ENCODE measurements around the gene FBXL16.
A peak's percentile ranks its signal among the peaks of the same experiment; 100 is the strongest.

FBXL16 gene

DNA sequence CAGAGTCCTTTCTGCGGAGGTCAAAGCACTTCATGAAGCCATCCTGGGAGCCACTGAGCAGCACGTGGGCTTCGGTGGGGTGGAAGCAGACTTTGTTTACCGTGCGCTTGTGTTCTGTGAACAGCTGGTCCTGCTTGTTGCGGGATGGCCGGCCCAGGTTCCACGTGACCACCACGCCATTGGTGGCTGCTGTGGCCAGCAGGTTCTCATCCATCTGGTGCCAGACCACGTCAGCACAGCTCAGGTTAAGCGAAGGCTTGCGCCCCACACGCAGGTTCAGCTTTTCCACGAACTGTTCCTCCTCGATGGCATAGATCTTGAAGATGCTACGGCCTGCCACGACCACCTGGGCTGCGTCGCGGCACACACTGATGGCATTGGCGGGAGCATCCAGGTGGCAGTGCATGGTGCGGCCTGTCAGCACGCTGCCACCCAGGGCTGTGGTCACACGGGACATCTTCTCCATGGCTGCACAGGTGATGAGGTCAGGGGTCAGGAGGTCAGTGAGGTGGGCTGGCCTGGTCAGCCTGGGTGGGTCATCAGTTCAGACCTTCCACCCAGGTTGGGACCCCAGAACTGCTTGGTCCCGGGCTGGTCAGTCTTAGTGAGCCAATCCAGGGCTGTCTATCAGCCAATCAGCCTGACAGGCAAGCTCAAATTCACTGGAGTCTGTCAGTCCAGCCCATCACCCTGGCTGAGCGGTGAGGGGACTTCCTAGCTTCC lies 16.3 kb downstream of the FBXL16 start:
- DNase-seq = no peak

DNA sequence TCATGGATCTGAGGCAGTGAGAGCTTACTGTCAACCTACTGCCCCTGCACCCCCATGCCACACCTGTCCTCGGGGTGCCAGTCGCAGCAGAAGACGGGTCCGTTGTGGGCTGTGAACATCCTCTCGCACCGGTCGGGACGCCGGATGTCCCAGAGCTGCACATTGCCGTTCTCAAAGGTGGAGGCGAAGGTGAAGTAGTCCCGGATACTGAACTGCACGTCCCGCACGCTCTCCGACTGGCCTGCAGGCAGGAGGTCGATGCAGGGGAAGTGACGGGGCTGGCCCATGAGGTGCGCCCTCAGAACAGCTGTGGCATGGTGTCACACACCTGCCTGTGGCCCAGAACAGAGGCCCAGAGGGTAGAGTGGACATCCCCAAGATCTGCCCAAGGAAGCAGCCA lies 18.1 kb downstream of the FBXL16 start:
- DNase-seq = no peak

DNA sequence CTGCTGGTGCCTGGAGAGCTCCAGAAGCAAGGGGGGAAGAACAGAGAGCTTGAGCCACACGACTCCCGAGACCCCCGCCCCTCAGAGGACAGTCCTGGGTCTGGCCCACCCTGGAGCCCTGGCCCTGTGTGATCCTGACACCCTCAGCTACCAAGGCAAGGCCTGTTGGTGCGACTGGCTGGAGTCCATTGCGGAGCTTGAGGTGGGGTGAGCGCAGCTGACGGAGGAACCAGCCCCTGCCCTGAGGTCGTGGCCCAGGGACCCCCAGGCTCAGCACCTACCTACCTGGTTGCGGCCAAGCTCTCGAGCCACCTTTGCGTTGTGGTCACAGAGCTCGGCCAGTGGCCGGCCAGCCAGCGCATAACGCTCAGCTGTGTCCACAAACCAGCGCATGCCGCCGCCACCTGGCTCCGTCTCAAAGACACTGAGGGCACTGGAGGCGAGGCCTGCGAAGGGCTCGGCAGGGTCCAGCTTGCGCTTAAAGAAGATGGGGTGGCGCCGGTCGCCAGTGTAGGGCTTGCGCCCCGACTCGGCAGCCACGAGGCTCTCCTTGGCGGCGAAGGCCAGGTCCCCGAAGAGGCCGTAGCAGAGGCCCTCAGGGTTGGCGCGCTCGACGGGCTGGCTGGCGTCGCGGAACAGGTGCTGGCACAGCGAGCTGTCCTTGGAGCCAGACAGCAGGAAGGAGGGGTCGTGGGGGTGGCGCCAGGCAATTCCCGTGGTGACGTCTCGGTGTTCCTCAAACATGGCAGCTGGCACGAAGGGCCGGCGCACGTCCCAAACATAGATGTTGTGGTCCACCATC lies 18.9 kb downstream of the FBXL16 start:
- no peak for DNase-seq

DNA sequence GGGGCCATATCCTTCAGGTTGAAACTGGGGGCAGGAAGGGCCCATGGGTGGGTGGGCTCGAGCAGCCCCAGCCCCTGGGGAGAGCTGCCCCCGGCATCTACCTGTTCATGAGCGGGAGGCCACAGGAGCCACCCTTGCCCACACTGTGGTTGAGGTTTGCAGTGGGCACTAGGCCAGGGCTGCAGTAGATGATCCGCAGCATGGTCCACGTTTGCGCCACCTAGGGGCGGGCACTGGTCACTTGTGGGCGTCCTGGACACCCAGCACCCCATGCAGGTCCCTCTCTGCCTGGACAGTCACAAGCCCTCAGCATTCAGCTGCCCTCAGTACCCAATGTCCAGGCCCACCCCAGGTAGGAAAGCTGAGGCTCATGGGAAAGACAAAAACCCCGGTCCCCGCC lies 19.6 kb downstream of the FBXL16 start:
- DNase-seq = no peak

DNA sequence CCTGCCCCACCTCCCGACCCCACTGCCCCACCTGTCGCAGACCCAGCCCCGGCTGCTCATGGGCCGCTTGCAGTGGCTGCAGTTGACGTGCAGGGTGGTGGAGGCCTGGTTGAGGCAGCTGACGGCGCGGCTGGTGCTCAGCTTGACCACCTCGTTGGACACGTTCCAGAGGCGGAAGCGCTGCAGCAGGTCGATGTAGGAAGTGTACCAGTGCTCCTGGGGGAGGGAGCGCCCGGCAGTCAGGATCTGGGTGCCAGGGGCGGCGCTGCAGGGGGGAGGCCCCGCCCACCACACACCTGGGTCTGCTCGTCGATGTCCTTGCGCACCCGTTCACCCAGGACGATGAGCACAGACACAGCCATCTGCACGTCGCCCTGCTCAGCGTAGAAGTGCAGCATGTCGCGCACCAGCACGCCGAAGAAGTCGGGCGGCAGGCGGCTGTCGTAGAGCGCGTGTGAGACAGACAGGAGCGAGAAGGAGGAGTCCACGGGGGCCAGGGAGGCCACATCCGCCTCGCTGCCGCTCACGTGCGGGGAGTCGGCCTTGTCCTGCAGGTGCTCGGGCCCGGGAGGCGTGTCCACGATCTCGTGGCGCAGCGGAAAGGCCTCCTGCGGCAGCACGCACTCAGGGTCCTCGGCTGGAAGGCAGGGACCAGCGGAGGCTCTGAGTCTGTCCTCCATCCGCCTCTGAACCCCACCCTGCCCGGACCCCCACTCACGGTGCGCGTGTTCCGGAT lies 20.5 kb downstream of the FBXL16 start:
- no peak for DNase-seq

DNA sequence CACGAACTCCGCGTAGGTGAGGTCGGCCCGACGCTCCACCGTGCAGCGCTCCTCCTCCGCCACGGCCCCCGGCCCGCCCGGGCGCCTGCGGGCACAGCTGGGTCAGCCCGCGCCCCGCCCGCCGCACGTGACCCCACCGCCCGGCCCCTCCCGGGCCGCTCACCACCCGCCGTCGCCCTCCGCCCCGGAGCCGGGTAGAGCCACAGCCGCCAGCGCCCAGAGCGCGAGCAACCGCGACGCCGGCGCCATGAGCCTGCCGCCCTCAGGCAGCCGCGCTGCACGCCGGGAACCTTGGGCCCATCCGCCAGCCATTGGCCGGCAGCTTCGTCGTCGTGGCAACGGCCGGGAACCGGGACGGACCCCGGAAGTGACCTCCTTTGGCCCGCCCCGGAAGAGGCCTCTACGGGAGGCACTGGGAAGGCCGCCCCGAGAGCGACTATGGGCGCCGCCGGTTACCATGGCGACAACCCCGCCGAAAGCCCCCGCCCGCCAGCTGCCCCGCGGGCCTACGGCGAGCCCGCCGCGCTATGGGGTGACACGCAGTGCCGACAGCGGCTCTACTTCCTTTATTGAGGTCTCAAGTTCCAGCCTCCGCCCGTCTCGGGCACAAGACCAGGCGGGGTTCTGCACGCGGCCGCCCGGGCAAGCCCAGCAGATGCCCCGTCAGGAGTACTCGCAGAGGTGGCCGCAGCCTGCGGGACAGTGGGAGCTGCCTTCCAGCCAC lies 21.4 kb downstream of the FBXL16 start, which contains the start of gene JMJD8:
Gene JMJD8 (minus strand): TSS at position 264 of the 724 bp plus-strand sequence. CDS start 15 bp downstream, at position 249.
- peak; percentile 97 for DNase-seq

DNA sequence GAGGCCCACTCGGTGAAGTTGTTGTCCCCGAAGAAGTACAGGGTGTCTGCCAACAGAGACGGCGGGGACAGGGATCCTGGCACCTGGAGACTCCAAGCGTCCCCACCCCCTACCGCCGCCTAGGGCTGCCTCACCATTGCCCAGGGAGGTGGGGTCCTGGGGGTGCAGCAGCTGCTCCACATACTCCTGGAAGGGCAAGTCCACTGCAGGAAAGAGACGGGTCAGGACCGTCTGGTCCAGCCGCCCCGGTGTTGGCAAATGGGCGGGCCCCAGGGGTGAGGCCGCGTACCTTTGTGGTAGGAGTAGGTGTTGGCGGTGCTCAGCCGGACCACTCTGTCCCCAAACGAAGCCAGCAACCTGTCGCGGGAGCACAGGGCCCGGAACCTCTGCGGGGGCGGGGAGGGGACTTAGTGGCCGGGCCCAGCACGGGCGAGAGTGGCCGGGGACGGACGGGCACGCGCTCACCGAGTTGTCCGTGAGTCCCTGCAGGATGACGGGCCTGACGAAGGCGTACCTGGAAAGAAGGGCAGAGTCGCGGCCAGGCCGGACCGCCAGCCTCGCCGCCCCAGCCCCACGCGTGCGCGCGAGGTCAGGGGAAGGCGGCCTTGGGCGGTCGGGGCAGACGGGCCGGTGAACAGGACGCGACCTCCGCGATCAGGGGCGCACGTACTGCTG lies 22.1 kb downstream of the FBXL16 start:
- DNase-seq = no peak

DNA sequence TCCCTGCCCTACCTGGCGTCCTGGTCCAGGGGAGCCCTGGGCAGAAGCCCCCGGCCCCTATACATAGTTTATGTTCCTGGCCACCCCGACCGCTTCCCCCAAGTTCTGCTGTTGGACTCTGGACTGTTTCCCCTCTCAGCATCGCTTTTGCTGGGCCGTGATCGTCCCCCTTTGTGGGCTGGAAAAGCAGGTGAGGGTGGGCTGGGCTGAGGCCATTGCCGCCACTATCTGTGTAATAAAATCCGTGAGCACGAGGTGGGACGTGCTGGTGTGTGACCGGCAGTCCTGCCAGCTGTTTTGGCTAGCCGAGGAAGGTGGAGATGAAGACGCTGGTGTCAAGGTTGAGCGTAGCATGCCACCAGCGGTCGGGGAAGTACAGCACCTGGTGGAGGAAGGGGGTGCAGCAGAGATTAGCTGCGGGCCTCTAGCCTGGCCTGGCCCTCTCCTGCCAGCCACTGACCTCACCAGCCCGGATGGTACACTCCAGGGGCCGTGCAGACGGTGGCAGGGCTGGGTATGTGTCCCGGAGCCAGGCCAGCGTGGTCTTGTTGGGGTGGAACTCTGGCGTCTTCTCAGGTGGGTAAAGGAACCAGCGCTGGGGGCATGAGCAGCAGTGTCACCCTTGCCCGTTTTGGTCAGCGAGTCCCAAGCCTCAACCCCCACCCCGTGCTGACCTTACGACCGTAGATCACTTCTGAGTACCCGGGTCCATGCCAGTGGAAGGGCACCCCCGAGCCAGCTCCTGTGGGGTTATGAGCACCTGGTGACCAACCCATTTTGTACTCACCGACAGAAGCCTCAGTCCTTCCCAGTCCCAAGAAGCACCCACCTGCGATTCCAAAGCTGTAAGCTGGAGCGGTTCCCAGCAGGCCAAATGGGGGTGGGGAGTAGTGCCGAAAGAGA lies 22.9 kb downstream of the FBXL16 start:
- no peak for DNase-seq

DNA sequence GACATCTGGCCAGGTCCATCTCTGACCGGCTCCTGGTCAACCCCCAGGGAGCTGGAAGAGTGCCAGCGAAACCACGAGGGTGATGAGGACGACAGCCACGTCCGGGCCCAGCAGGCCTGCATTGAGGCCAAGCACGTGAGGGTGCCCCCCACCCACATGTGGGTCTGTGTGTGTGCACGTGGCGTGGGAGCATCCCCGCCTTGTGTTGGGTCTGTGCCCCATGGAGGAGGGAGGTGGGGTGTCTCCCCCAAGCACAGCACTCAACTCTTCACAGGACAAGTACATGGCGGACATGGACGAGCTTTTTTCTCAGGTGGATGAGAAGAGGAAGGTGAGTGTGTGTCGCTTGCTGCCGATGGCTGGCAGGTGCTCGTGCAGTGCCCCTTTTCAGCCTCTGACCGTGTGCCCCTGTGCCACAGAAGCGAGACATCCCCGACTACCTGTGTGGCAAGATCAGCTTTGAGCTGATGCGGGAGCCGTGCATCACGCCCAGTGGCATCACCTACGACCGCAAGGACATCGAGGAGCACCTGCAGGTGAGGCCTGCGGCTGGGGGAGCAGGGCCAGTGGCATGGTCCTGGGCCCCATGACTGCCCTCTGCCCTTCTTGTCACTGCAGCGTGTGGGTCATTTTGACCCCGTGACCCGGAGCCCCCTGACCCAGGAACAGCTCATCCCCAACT lies 23.7 kb downstream of the FBXL16 start:
- no peak for DNase-seq

DNA sequence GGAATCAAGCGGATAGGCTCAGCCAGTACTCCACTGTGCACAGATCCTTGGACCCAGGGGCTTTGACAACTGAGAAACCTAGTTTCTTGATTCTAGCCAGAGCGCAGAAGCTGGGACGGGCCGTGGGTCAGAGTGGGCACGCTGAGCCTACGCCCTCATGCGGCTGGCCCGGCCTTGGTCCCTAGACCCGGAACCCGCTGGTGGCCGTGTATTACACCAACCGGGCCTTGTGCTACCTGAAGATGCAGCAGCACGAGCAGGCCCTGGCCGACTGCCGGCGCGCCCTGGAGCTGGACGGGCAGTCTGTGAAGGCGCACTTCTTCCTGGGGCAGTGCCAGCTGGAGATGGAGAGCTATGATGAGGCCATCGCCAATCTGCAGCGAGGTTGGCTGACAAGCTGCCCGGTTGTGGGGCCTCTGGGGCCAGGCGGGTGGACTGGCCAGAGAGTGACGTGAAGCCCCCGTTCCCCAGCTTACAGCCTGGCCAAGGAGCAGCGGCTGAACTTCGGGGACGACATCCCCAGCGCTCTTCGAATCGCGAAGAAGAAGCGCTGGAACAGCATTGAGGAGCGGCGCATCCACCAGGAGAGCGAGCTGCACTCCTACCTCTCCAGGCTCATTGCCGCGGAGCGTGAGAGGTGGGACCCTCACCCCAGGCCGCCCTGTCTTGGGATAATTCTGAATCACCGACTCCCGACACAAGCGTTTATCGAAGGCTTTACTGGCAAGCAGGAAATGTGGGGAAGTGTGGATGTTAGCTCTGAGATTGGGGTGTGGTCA lies 24.4 kb downstream of the FBXL16 start:
- DNase-seq = no peak

DNA sequence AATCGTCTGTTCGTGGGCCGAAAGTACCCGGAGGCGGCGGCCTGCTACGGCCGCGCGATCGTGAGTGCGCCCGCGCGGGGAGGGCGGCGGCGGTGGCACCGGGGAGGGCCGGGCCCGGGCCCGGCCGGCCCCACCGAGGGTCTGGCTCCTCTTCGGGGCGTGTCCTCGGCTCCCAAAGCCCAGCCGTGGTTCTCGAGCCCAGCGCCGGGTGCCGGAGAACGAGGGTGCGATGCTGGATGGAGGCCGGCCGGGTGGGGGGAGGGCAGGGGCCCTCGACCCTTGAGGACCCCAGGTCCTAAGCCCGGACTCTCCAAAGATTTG lies 25.0 kb downstream of the FBXL16 start:
- no peak for DNase-seq

DNA sequence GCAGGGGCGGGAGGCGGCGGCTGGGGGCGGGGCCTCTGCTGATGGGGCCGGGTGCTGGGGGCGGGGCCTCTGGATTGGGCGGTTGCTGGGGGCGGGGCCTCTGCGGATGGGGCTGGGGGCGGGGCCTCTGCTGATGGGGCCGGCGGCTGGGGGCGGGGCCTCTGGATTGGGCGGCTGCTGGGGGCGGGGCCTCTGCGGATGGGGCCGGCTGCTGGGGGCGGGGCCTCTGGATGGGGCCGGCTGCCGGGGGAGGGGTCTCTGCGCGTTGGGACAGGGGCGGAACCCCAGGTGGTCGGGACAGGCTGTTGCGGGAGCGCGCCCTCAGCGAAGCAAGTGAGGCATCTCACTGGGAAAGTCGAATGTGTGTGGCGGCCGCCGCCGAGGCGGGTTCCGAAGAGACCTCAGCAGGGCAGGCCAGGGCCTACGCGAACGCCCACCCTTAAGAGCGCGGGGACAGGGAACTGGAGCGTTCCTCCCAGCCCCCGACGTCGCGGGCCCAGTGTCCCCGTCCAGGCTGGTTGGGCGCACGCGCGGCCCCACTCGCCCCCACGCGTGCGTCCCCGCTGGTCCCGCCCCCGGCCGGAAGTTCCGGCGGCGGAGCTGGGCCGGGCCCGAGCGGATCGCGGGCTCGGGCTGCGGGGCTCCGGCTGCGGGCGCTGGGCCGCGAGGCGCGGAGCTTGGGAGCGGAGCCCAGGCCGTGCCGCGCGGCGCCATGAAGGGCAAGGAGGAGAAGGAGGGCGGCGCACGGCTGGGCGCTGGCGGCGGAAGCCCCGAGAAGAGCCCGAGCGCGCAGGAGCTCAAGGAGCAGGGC lies 25.6 kb downstream of the FBXL16 start, which contains the start of gene STUB1:
Gene STUB1 (plus strand): TSS at position 597 of the 811 bp plus-strand sequence. CDS start 116 bp downstream, at position 713.
- peak; percentile 88 for DNase-seq

DNA sequence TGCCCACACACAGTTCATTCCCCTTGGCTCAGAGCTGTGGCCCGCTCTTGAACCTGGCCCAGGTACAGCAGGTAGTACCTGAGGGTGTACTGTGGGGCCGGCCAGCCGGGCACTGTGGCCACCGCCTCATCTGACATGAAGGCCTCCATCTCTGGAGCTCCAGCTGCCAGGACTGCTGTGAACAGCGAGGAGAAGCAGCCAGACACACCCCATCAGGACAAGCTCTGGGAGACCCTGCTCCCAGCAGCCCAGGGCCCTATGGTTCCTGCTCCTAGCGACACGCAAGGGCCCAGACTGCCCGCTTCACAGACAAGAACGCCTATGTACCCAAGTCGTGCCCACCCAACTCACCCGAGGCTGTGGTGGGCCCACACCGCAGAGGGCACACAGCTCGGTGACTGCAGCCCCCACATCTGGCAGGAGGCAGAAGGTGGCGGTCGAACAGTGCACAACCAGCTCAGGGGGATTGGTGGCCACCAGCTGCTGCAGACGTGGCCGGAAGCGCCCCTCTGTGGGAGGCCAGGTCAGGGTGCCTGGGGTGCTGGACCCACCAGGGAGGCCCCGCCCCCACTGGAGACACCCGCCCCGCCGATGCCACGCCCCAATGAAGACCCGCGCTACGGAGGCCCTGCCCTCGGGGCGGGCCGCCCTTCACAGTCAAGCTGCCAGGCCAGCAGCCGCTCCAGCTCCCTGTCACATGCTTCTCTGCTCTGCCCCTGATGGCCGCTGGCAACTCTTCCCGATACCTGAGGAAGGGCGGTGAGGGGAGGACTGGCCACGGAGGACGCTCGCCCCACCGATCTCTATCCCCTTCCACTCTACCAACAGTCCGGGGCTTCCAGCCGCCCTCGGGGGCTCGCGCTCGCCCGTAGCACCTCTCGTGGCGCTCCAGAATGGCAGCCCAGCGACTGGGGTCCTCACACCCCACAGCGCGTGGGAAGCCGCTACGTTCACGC lies 26.5 kb downstream of the FBXL16 start:
- peak; percentile 74 for DNase-seq

DNA sequence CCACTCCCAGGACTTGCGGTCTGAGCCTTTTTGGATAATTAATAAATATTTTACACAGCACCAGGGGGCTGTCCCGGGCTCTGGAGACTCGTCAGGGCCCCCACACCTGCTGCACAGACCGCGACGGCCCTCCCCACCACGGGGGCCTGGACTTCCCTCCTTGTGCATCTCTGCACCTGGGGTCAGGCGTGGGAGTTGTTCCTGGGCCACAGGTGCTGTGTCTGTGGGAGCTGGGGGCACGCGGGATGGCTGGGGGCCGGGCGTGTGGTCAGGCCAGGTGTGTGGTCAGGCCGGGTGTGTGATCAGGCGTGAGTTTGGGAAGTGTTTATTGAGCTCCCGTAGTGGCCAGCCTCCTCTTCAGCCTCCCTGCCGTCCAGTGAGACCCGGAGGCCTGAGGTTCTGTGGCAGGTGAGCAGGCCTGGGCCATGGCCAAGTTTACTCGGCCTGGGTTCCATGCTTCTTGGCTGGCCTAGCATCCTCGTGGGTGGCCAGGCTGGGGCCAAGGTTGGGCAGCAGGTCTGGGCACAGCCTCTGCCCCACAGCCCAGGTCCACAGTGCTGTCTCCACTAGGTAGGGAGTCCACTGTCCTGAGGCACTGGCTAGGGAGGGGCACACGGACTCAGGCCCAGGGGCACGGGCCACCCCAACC lies 27.3 kb downstream of the FBXL16 start:
- no peak for DNase-seq

DNA sequence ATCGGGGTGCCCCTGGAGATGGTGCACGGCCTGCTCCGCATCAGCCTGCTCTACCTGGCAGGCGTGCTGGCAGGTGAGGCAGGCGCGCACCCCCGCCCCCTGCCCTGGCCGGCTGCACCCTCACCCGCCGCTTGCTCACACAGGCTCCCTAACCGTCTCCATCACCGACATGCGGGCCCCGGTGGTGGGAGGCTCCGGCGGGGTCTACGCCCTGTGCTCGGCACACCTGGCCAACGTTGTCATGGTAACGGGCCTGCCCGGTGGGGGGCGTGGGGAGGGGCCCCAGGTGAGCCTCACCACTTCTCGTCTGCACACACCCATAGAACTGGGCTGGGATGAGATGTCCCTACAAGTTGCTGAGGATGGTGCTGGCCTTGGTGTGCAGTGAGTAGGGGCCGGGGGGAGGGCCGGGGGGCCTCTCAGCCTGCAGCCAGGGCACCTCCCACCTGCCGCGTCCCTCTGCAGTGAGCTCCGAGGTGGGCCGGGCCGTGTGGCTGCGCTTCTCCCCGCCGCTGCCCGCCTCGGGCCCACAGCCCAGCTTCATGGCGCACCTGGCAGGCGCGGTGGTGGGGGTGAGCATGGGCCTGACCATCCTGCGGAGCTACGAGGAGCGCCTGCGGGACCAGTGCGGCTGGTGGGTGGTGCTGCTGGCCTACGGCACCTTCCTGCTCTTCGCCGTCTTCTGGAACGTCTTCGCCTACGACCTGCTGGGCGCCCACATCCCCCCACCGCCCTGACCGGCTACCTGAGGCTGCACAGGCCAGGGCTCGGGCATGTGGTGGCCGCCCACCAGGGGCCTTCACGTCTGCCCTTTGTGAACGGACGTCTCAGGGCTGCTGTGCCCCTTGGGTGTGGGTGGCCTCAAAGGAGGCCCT lies 28.0 kb downstream of the FBXL16 start:
- peak; percentile 27 for DNase-seq

DNA sequence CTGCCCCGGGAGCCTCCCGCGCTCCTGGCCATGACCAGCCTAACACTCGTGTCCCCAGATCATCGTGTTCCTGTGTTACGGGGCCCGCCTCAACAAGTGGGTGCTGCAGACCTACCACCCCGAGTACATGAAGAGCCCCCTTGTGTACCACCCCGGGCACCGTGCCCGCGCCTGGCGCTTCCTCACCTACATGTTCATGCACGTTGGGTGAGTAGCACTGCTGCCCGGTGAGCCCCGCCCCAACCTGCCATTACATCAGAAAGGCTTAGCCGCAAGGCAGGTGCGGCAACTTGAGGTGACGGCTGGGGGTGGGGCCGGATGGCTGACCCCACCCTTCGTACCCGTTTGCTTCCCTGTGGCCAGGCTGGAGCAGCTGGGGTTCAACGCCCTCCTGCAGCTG lies 28.7 kb downstream of the FBXL16 start:
- DNase-seq = peak; percentile 79

Data from NCI-H1436 (cell line).